SK-N-SH (cell line): ENCODE results near the gene FGF18. TPM values are rescaled to one million over a fixed set of nuclear protein-coding genes. Genes with fewer than 3 reads are reported as not detected.
"Not testable (repeated sequence)": the region's sequence is repeated elsewhere in the genome, so short reads cannot be mapped to it uniquely, and the experiment has no call there.

Experiments
- CTCF ChIA-PET: fragments of 300-600, 350-600 bp; formaldehyde crosslinking; extraction: SDS; loops from one replicate; lab custom pipeline; 2021; lab: Yijun Ruan, JAX
- POLR2A ChIA-PET: fragments of 350-600 bp; sonication (Branson Sonifier 250); formaldehyde crosslinking; extraction: SDS; loops from one replicate; lab custom pipeline; 2020; ENCODE audit warnings: antibody characterized with exemption, inconsistent platforms; lab: Yijun Ruan, JAX
- DNase-seq: peaks from one replicate; pipeline ENCODE4 v3.0.0; 2012
- H2AFZ ChIP-seq: fragments of 200-600 bp; sonication (generic); 2 replicates; pipeline ENCODE4 v1.8.1; 2016; ENCODE audit warnings: antibody characterized with exemption, mild to moderate bottlenecking, low read depth
- H3F3A ChIP-seq: fragments of 200-600 bp; sonication (generic); replicated peaks from 2 replicates; pipeline ENCODE3; 2016; ENCODE audit warnings: antibody characterized with exemption, mild to moderate bottlenecking; ENCODE audit not compliant: insufficient read depth
- H3K27ac ChIP-seq, 2 experiments: fragments of 200-500 bp in 1 of 2; fragments of 200-600 bp in 1 of 2; sonication (Bioruptor generic) in 1 of 2; sonication (generic), shearing (Covaris generic) in 1 of 2; 2 replicates each; pipeline versions ENCODE4 v1.5.1 to v1.6.1; 2014 to 2016; ENCODE audit warnings: low read depth in 2 of 2, inconsistent platforms in 1 of 2, low read length in 1 of 2, mild to moderate bottlenecking in 1 of 2, mixed read lengths in 1 of 2
- H3K27me3 ChIP-seq: fragments of 200-600 bp; sonication (generic), shearing (Covaris generic); 2 replicates; pipeline ENCODE4 v1.6.1; 2016; ENCODE audit warnings: mixed run types; ENCODE audit not compliant: insufficient read depth
- H3K36me3 ChIP-seq, 2 experiments: fragments of 200-500 bp in 1 of 2; fragments of 200-600 bp in 1 of 2; sonication (Bioruptor generic) in 1 of 2; sonication (generic) in 1 of 2; replicated peaks in 1 of 2; 2 replicates each; pipeline versions ENCODE3 to v1.5.1; 2014 to 2016; ENCODE audit warnings: low read length in 1 of 2, mild to moderate bottlenecking in 1 of 2; ENCODE audit not compliant: insufficient read depth in 2 of 2, control insufficient read depth in 1 of 2
- H3K4me1 ChIP-seq, 2 experiments: fragments of 200-500 bp in 1 of 2; fragments of 200-600 bp in 1 of 2; sonication (Bioruptor generic) in 1 of 2; sonication (generic), shearing (Covaris generic) in 1 of 2; 2 replicates each; pipeline versions ENCODE4 v1.5.1 to v1.6.1; 2014 to 2016; ENCODE audit warnings: low read depth in 1 of 2, low read length in 1 of 2, mixed run types in 1 of 2; ENCODE audit not compliant: insufficient read depth in 2 of 2, control insufficient read depth in 1 of 2
- H3K4me2 ChIP-seq: fragments of 200-600 bp; sonication (generic), shearing (Covaris generic); 2 replicates; pipeline ENCODE4 v1.6.1; 2017; ENCODE audit warnings: mixed run types
- H3K4me3 ChIP-seq, 2 experiments: fragments of 200-500 bp in 1 of 2; fragments of 200-600 bp in 1 of 2; sonication (Bioruptor generic) in 1 of 2; sonication (generic), shearing (Covaris generic) in 1 of 2; 2 replicates each; pipeline versions ENCODE4 v1.5.1 to v1.8.1; 2014 to 2016; ENCODE audit warnings: low read depth in 2 of 2, inconsistent platforms in 1 of 2, low read length in 1 of 2, mild to moderate bottlenecking in 1 of 2, mixed read lengths in 1 of 2, moderate library complexity in 1 of 2
- H3K79me2 ChIP-seq: fragments of 200-600 bp; sonication (generic); 2 replicates; pipeline ENCODE4 v1.8.1; 2017; ENCODE audit warnings: mild to moderate bottlenecking; ENCODE audit not compliant: insufficient read depth
- H3K9ac ChIP-seq: fragments of 200-600 bp; sonication (generic); 2 replicates; pipeline ENCODE4 v1.6.1; 2017; ENCODE audit warnings: mixed run types
- H3K9me2 ChIP-seq: fragments of 200-600 bp; sonication (generic); 2 replicates; pipeline ENCODE4 v1.6.1; 2017; ENCODE audit warnings: mixed run types
- H3K9me3 ChIP-seq: fragments of 200-600 bp; sonication (generic); 2 replicates; pipeline ENCODE4 v1.6.1; 2017; ENCODE audit warnings: mixed run types, mild to moderate bottlenecking, moderate library complexity
- H4K20me1 ChIP-seq: fragments of 200-600 bp; sonication (generic); 2 replicates; pipeline ENCODE4 v1.6.1; 2017; ENCODE audit warnings: mild to moderate bottlenecking, mixed run types; ENCODE audit not compliant: insufficient read depth
- EZH2phosphoT487 ChIP-seq: fragments of 200-600 bp; sonication (generic); IDR thresholded peaks from 2 replicates; pipeline ENCODE4 v1.6.1; 2017; ENCODE audit warnings: low read depth, mixed run types, mild to moderate bottlenecking, antibody characterized with exemption, moderate library complexity, borderline replicate concordance
- JUND ChIP-seq: IDR thresholded peaks from 2 replicates; pipeline ENCODE4 v1.4.0; 2012
- MXI1 ChIP-seq: IDR thresholded peaks from 2 replicates; pipeline ENCODE4 v1.6.1; 2012; ENCODE audit warnings: mild to moderate bottlenecking, low read depth, low read length, improper control_type of control experiment
- RAD21 ChIP-seq: IDR thresholded peaks from 2 replicates; pipeline ENCODE4 v1.6.1; 2012; ENCODE audit warnings: mild to moderate bottlenecking, low read length
- RFX5 ChIP-seq: IDR thresholded peaks from 2 replicates; pipeline ENCODE4 v1.6.1; 2012; ENCODE audit warnings: mild to moderate bottlenecking, improper control_type of control experiment, low read length
- RXRA ChIP-seq: IDR thresholded peaks from 2 replicates; pipeline ENCODE4 v1.4.0; 2012; ENCODE audit warnings: low read depth, mild to moderate bottlenecking, borderline replicate concordance
- TCF12 ChIP-seq: IDR thresholded peaks from 2 replicates; pipeline ENCODE4 v1.4.0; 2012
- WGBS: methylation state at CpG from one replicate; pipeline ENCODE4 v1.1.6; 2017; ENCODE audit warnings: low lambda C conversion rate; 5-methylcytosine and 5-hydroxymethylcytosine counted together
- polyA plus RNA-seq, 3 experiments: library from polyadenylated mRNA; depleted of rRNA; stranded (reverse); fragments of >200 nt; gene quantifications; 2 replicates each; pipeline ENCODE4 v1.2.3, GENCODE V29; 2012
- TF ChIP-seq, protein P1 (sequence below): IDR thresholded peaks from 2 replicates; pipeline ENCODE4 v1.4.0; 2012; ENCODE audit warnings: low read depth
- TF ChIP-seq, protein P2 (sequence below): fragments of 200-600 bp; sonication (generic); IDR thresholded peaks from 2 replicates; pipeline ENCODE4 v1.6.1; 2017; ENCODE audit warnings: antibody characterized with exemption, mild to moderate bottlenecking, moderate library complexity

The FGF18 gene
- polyA plus RNA-seq, 1 of the 3 experiments (the other 2 are of a cell fraction), result 0.89 TPM

- TF ChIP-seq TCF12 (no peak), RFX5 (no peak), RXRA (no peak)
- TF ChIP-seq, protein P1, sequence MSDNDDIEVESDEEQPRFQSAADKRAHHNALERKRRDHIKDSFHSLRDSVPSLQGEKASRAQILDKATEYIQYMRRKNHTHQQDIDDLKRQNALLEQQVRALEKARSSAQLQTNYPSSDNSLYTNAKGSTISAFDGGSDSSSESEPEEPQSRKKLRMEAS, result no peak
Observed at GRCh38 chr5:171397599-171397998, 21.8 kb upstream of the FGF18 start (continued).

- H3K9ac ChIP-seq, H2AFZ ChIP-seq, H3K9me2 ChIP-seq, H3K27ac ChIP-seq, H3K9me3 ChIP-seq, H3K4me1 ChIP-seq, H3K4me2 ChIP-seq, H3K4me3 ChIP-seq, POLR2A ChIA-PET, DNase-seq, H3K27me3 ChIP-seq: not testable (repeated sequence)
- Histone ChIP-seq H3K79me2 (peaks cover 83% of the 10 kb centered on the region), H3K36me3 (peaks cover 55 to 83% of the 10 kb centered on the region in 2 experiments), H3F3A (peaks cover 45% of the 10 kb centered on the region), H4K20me1 (peaks cover 83% of the 10 kb centered on the region)
- WGBS, result 98% methylated on average over 9 of the region's 9 CpGs
- CTCF ChIA-PET, result interaction anchor here (1.2 kb wide), 1 partner anchor 20 kb away, joined by 4 read pairs; no protein-coding TSS in a partner anchor
Observed at GRCh38 chr5:171398660-171399059, 20.8 kb upstream of the FGF18 start.

- Histone ChIP-seq H4K20me1 (peaks cover 74% of the 10 kb centered on the region), H3K27me3 (no peaks in the 10 kb centered on the region), H2AFZ (no peak overlapping the region), H3K36me3 (peaks cover 47 to 72% of the 10 kb centered on the region in 2 experiments), H3K4me3 (no peak overlapping the region), H3F3A (peaks cover 42% of the 10 kb centered on the region), H3K9ac (no peak overlapping the region), H3K4me2 (no peak overlapping the region), H3K4me1 (no peaks in the 10 kb centered on the region; a peak in 1 of 4 replicates), H3K9me2 (no peaks in the 10 kb centered on the region), H3K9me3 (no peaks in the 10 kb centered on the region), H3K27ac (no peak overlapping the region), H3K79me2 (peaks cover 75% of the 10 kb centered on the region)
- no peak for DNase-seq
- over 99% methylated on average over 7 of the region's 7 CpGs for WGBS
- POLR2A ChIA-PET, result interaction anchor here (0.6 kb wide), 2 partner anchors 11 to 57 kb away, joined by 3 read pairs; no protein-coding TSS in a partner anchor
- TF ChIP-seq, protein P2, sequence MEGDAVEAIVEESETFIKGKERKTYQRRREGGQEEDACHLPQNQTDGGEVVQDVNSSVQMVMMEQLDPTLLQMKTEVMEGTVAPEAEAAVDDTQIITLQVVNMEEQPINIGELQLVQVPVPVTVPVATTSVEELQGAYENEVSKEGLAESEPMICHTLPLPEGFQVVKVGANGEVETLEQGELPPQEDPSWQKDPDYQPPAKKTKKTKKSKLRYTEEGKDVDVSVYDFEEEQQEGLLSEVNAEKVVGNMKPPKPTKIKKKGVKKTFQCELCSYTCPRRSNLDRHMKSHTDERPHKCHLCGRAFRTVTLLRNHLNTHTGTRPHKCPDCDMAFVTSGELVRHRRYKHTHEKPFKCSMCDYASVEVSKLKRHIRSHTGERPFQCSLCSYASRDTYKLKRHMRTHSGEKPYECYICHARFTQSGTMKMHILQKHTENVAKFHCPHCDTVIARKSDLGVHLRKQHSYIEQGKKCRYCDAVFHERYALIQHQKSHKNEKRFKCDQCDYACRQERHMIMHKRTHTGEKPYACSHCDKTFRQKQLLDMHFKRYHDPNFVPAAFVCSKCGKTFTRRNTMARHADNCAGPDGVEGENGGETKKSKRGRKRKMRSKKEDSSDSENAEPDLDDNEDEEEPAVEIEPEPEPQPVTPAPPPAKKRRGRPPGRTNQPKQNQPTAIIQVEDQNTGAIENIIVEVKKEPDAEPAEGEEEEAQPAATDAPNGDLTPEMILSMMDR, result no peak
- TF ChIP-seq TCF12, result no peak
- TF ChIP-seq, protein P1, result no peak
- TF ChIP-seq JUND, result no peak
- TF ChIP-seq RAD21, result no peak
- no peak for TF ChIP-seq MXI1
- TF ChIP-seq EZH2phosphoT487, result no peak
- CTCF ChIA-PET, result interaction anchor here (1.7 kb wide), 1 partner anchor 18 kb away, joined by 5 read pairs; no protein-coding TSS in a partner anchor
Observed at GRCh38 chr5:171400169-171400568, 19.3 kb upstream of the FGF18 start.
